Upper lobe of left lung (tissue), 6 donors: ENCODE measurements around the gene RSRC2. TPM values are rescaled to one million over a fixed set of nuclear protein-coding genes. Genes with fewer than 3 reads are reported as not detected.
"Not testable (repeated sequence)": the region's sequence is repeated elsewhere in the genome, so short reads cannot be mapped to it uniquely, and the experiment has no call there.

Experiments used
- ATAC-seq, 2 donors: fragments of 200-7000 bp; cut with Tn5 transposase; one replicate each; pipeline ENCODE4 v1.9.1; 2022; ENCODE audit warnings: mild to moderate bottlenecking in 2 of 2, moderate library complexity in 2 of 2; ENCODE audit not compliant: low FRiP score in 2 of 2
- DNase-seq, 2 donors: peaks; one replicate each; pipeline ENCODE4 v3.0.0-alpha.2; 2019 to 2020
- H3K27ac ChIP-seq, 4 donors: fragments of 200-600 bp; sonication (generic); one replicate each; pipeline ENCODE4 v1.5.1; 2016 to 2019
- H3K27me3 ChIP-seq, 4 donors: fragments of 200-600 bp; sonication (generic); one replicate each; pipeline ENCODE4 v1.5.1; 2017 to 2019
- H3K36me3 ChIP-seq, 4 donors: fragments of 200-600 bp; sonication (generic); one replicate each; pipeline ENCODE4 v1.5.1; 2016 to 2019
- H3K4me1 ChIP-seq, 4 donors: fragments of 200-600 bp; sonication (generic); one replicate each; pipeline ENCODE4 v1.5.1; 2018 to 2019
- H3K4me3 ChIP-seq, 4 donors: fragments of 200-600 bp; sonication (generic); one replicate each; pipeline ENCODE4 v1.5.1; 2017 to 2019; ENCODE audit warnings: mild to moderate bottlenecking in 2 of 4, moderate library complexity in 1 of 4
- H3K9me3 ChIP-seq, 4 donors: fragments of 200-600 bp; sonication (generic); one replicate each; pipeline ENCODE4 v1.5.1; 2018 to 2019
- CTCF ChIP-seq, 6 experiments: fragments of 450-650 bp in 4 of 6; fragments of 200-600 bp in 2 of 6; sonication (generic) in 2 of 6; IDR thresholded peaks; one replicate each; pipeline ENCODE4 v1.5.1; 2016 to 2019; ENCODE audit warnings: antibody characterized with exemption in 6 of 6
- EP300 ChIP-seq, 4 donors: sonication (generic); formaldehyde crosslinking; IDR thresholded peaks; one replicate each; pipeline ENCODE4 v1.5.1; 2017; ENCODE audit warnings: antibody characterized with exemption in 4 of 4, control low read depth in 2 of 4
- POLR2A ChIP-seq, 4 donors: fragments of 450-650 bp; IDR thresholded peaks; one replicate each; pipeline ENCODE4 v1.5.1; 2016 to 2017; ENCODE audit warnings: antibody characterized with exemption in 4 of 4, mild to moderate bottlenecking in 2 of 4
- POLR2AphosphoS5 ChIP-seq, 2 donors: sonication (generic); formaldehyde crosslinking; IDR thresholded peaks; one replicate each; pipeline ENCODE4 v1.5.1; 2017; ENCODE audit warnings: antibody characterized with exemption in 2 of 2
- WGBS, 2 donors: methylation state at CpG; one replicate each; pipeline ENCODE4 v1.1.5; 2017 to 2018; 5-methylcytosine and 5-hydroxymethylcytosine counted together
- total RNA-seq, 6 donors: library from RNA; depleted of rRNA in 4 of 6; stranded (reverse); fragments of >200 nt in 4 of 6; gene quantifications; one replicate each; pipeline versions ENCODE4 v1.1.0 to v1.2.1, GENCODE V29; 2016 to 2021
- donor health status: DM: no; HTN: no; CAD: no; lungs with moderate emphysema.
- donor health status: DM: no; HTN: yes; CAD: no; lungs with severe emphysema.

The RSRC2 gene
- total RNA-seq, 6 donors from 2014 or later = 52.8 to 241 (median 88.3) TPM

- Histone ChIP-seq H3K9me3 (no peaks in the 10 kb centered on the region), H3K4me3 (no peak overlapping the region), H3K4me1 (peaks cover 0 to 7% (median 1%) of the 10 kb centered on the region in 4 donors), H3K36me3 (peaks cover 76 to 100% (median 89%) of the 10 kb centered on the region in 4 donors), H3K27me3 (no peaks in the 10 kb centered on the region), H3K27ac (no peak overlapping the region)
- DNase-seq (no peak), ATAC-seq (no peak)
- TF ChIP-seq POLR2AphosphoS5 (IDR thresholded peaks at IDR 0.05) = no peak
- no peak for TF ChIP-seq POLR2A (IDR thresholded peaks at IDR 0.05)
- TF ChIP-seq EP300 (IDR thresholded peaks at IDR 0.05) = no peak
- no peak for TF ChIP-seq CTCF (IDR thresholded peaks at IDR 0.05)
- 90 to 94% methylated on average over 13 of the region's 13 CpGs for WGBS, 2 donors
These were observed 10.0 kb downstream of the RSRC2 start for GRCh38 chr12:122516544-122517361.

GRCh38 chr12:122515275-122515674 lies 11.5 kb downstream of the RSRC2 start:
- peaks cover 74 to 100% (median 89%) of the 10 kb centered on the region in 4 donors for H3K36me3 ChIP-seq
- WGBS, 2 donors = 88 to 98% methylated on average over 2 of the region's 2 CpGs

GRCh38 chr12:122513660-122514059 lies 13.1 kb downstream of the RSRC2 start:
- H3K36me3 ChIP-seq = peaks cover 81 to 100% (median 94%) of the 10 kb centered on the region in 4 donors
- H3K4me1 ChIP-seq = peaks cover 0 to 5% (median 0%) of the 10 kb centered on the region in 4 donors
- no peak overlapping the region for H3K27ac ChIP-seq
- H3K4me3 ChIP-seq = no peak overlapping the region
- 90 to 96% methylated on average over 4 of the region's 4 CpGs for WGBS, 2 donors
- ATAC-seq (no peak), DNase-seq (no peak)
- no peaks in the 10 kb centered on the region for H3K9me3 ChIP-seq
- H3K27me3 ChIP-seq = no peaks in the 10 kb centered on the region
- no peak for TF ChIP-seq POLR2A (IDR thresholded peaks at IDR 0.05)

More at GRCh38 chr12:122515275-122515674, 11.5 kb downstream of the RSRC2 start:
- no peak overlapping the region for H3K27ac ChIP-seq
- H3K4me1 ChIP-seq = peaks cover 0 to 5% (median 0%) of the 10 kb centered on the region in 4 donors
- H3K27me3 ChIP-seq = no peaks in the 10 kb centered on the region
- DNase-seq (no peak), ATAC-seq (no peak)
- H3K9me3 ChIP-seq = no peaks in the 10 kb centered on the region
- H3K4me3 ChIP-seq = no peak overlapping the region
- no peak for TF ChIP-seq EP300 (IDR thresholded peaks at IDR 0.05)
- no peak for TF ChIP-seq POLR2A (IDR thresholded peaks at IDR 0.05)
- TF ChIP-seq POLR2AphosphoS5 (IDR thresholded peaks at IDR 0.05) = no peak
- TF ChIP-seq CTCF (IDR thresholded peaks at IDR 0.05) = no peak

- H3K9me3 ChIP-seq, H3K27ac ChIP-seq, H3K4me3 ChIP-seq, ATAC-seq, H3K27me3 ChIP-seq, H3K4me1 ChIP-seq, DNase-seq: not testable (repeated sequence)
- H3K36me3 ChIP-seq = peaks cover 82 to 100% (median 94%) of the 10 kb centered on the region in 4 donors
- WGBS, 2 donors = 92 to 98% methylated on average over 3 of the region's 3 CpGs
These were observed 13.7 kb downstream of the RSRC2 start for GRCh38 chr12:122513028-122513427.

- Histone ChIP-seq H3K4me3 (no peak overlapping the region), H3K27me3 (no peaks in the 10 kb centered on the region), H3K9me3 (no peaks in the 10 kb centered on the region), H3K36me3 (peaks cover 81 to 100% (median 98%) of the 10 kb centered on the region in 4 donors), H3K27ac (no peak overlapping the region), H3K4me1 (no peaks in the 10 kb centered on the region)
- DNase-seq (no peak), ATAC-seq (no peak)
- WGBS, 2 donors = 94% methylated on average over 5 of the region's 5 CpGs
- no peak for TF ChIP-seq CTCF (IDR thresholded peaks at IDR 0.05)
- TF ChIP-seq POLR2AphosphoS5 (IDR thresholded peaks at IDR 0.05) = no peak
- TF ChIP-seq POLR2A (IDR thresholded peaks at IDR 0.05) = no peak
- TF ChIP-seq EP300 (IDR thresholded peaks at IDR 0.05) = no peak
These were observed 18.6 kb downstream of the RSRC2 start for GRCh38 chr12:122508163-122508562.
